ENCODE measurements around the gene UVSSA.

DNA sequence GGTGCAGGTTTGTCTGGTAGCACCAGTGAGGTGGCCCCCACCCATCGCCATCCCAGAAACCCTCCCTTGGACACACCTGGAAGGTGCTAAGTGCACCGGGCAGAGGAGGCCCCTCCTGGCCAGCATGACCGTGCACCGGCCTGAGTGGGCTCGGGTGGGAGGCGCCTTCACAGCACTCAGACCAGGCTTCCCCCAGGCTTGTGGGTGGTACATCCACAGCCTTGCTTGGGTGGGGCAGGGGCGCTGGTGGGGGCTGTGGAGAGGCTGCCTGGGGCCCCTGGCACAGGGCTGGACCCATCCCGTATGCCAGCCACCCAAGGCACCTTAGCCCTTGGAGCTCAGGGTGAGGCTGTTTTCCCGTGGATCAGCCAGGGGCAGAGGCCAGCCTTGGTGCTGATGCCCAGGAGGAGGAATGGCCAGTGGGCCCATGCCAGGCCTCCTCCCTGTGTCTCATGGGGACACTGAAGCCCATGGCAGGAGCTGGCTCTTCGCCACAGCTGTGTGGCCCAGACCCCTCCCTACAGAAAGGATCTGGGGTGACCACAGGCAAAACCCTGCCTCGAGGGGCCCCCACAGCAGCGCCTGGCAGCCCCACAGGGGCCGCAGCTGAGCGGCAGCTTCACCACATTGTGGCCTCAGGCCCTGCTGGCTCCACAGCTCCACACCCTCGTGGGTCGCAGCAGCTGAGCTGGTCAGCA is 37.8 kb downstream of the UVSSA start:
- TF ChIP-seq, protein P1, sequence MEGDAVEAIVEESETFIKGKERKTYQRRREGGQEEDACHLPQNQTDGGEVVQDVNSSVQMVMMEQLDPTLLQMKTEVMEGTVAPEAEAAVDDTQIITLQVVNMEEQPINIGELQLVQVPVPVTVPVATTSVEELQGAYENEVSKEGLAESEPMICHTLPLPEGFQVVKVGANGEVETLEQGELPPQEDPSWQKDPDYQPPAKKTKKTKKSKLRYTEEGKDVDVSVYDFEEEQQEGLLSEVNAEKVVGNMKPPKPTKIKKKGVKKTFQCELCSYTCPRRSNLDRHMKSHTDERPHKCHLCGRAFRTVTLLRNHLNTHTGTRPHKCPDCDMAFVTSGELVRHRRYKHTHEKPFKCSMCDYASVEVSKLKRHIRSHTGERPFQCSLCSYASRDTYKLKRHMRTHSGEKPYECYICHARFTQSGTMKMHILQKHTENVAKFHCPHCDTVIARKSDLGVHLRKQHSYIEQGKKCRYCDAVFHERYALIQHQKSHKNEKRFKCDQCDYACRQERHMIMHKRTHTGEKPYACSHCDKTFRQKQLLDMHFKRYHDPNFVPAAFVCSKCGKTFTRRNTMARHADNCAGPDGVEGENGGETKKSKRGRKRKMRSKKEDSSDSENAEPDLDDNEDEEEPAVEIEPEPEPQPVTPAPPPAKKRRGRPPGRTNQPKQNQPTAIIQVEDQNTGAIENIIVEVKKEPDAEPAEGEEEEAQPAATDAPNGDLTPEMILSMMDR (IDR thresholded peaks at IDR 0.05): no peak
- no peak for TF ChIP-seq POLR2A (IDR thresholded peaks at IDR 0.05)

Data from sigmoid colon (tissue), 3 donors.